ENCODE measurements around the gene CA10.

DNA sequence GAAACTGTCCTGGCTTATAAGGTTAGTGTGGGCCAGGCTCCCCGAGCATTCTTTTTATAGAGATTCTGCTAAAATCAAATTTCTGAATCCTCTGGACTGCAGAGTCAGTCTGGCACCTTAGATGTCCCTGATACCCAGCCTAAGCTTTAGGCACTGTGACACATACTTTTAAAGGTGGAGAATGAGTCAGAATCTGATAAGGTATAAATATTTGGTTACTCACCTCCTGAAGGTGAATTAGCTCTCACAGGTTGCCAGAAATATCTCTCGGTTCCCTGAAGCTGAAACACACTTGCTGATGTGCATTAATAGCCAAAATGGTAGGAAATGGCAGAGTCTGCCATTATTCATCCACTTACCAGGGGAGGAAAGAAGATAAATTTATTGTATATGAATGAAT, 451.3 kb downstream of the CA10 start:
- TF ChIP-seq CTCF (IDR thresholded peaks at IDR 0.05; ENCODE audit: low read length) (no peak), EZH2 (IDR thresholded peaks at IDR 0.05; ENCODE audit: borderline replicate concordance, low read length) (no peak)
